ENCODE data around the gene BCAS3.

BCAS3 gene

GRCh38 chr17:61211236-61211635 lies 533.6 kb downstream of the BCAS3 start:
- H3K27me3 Mint-ChIP-seq = no peaks in the 10 kb centered on the region
- no peak for ATAC-seq

GRCh38 chr17:61212655-61213054 lies 535.0 kb downstream of the BCAS3 start:
- H3K4me3 Mint-ChIP-seq = no peak overlapping the region
- ATAC-seq = no peak

More at GRCh38 chr17:61211236-61211635, 533.6 kb downstream of the BCAS3 start:
- H3K4me3 Mint-ChIP-seq = no peak overlapping the region
- H3K9me3 Mint-ChIP-seq = no peaks in the 10 kb centered on the region
- H3K27ac Mint-ChIP-seq = no peak overlapping the region
- H3K4me1 Mint-ChIP-seq = no peaks in the 10 kb centered on the region
- no peaks in the 10 kb centered on the region for H3K36me3 Mint-ChIP-seq

GRCh38 chr17:61214753-61215152 lies 537.1 kb downstream of the BCAS3 start:
- H3K27me3 Mint-ChIP-seq = no peaks in the 10 kb centered on the region
- no peak for ATAC-seq
- no peaks in the 10 kb centered on the region for H3K36me3 Mint-ChIP-seq
- H3K4me1 Mint-ChIP-seq = no peaks in the 10 kb centered on the region
- no peak overlapping the region for H3K27ac Mint-ChIP-seq
- no peak overlapping the region for H3K4me3 Mint-ChIP-seq
- no peaks in the 10 kb centered on the region for H3K9me3 Mint-ChIP-seq

More at GRCh38 chr17:61212655-61213054, 535.0 kb downstream of the BCAS3 start:
- Mint-ChIP-seq H3K27ac (no peak overlapping the region), H3K36me3 (no peaks in the 10 kb centered on the region), H3K27me3 (no peaks in the 10 kb centered on the region), H3K4me1 (no peaks in the 10 kb centered on the region), H3K9me3 (no peaks in the 10 kb centered on the region)

- no peak for ATAC-seq
- no peak overlapping the region for H3K4me3 Mint-ChIP-seq
- H3K4me1 Mint-ChIP-seq = peaks cover 8% of the 10 kb centered on the region
- H3K9me3 Mint-ChIP-seq = no peaks in the 10 kb centered on the region
- no peak overlapping the region for H3K27ac Mint-ChIP-seq
- H3K27me3 Mint-ChIP-seq = no peaks in the 10 kb centered on the region
- no peaks in the 10 kb centered on the region for H3K36me3 Mint-ChIP-seq
Observed at GRCh38 chr17:61216066-61216465, 538.4 kb downstream of the BCAS3 start.

GRCh38 chr17:61217878-61218437 lies 540.3 kb downstream of the BCAS3 start:
- Mint-ChIP-seq H3K4me1 (peaks cover 26% of the 10 kb centered on the region), H3K4me3 (no peak overlapping the region), H3K9me3 (no peaks in the 10 kb centered on the region), H3K27me3 (no peaks in the 10 kb centered on the region), H3K36me3 (no peaks in the 10 kb centered on the region), H3K27ac (no peak overlapping the region)
- no peak for ATAC-seq

- ATAC-seq = no peak
- H3K4me3 Mint-ChIP-seq = no peak overlapping the region
- H3K36me3 Mint-ChIP-seq = no peaks in the 10 kb centered on the region
- peaks cover 26% of the 10 kb centered on the region for H3K4me1 Mint-ChIP-seq
- no peak overlapping the region for H3K27ac Mint-ChIP-seq
- no peaks in the 10 kb centered on the region for H3K9me3 Mint-ChIP-seq
- H3K27me3 Mint-ChIP-seq = no peaks in the 10 kb centered on the region
Observed at GRCh38 chr17:61218438-61218837, 540.8 kb downstream of the BCAS3 start.

- no peak for ATAC-seq
- H3K27me3 Mint-ChIP-seq = no peaks in the 10 kb centered on the region
- no peaks in the 10 kb centered on the region for H3K9me3 Mint-ChIP-seq
- H3K27ac Mint-ChIP-seq = no peak overlapping the region
- peaks cover 26% of the 10 kb centered on the region for H3K4me1 Mint-ChIP-seq
- H3K4me3 Mint-ChIP-seq = no peak overlapping the region
- H3K36me3 Mint-ChIP-seq = no peaks in the 10 kb centered on the region
Observed at GRCh38 chr17:61219460-61219859, 541.8 kb downstream of the BCAS3 start.

- Mint-ChIP-seq H3K27ac (no peak overlapping the region), H3K4me1 (peaks cover 26% of the 10 kb centered on the region), H3K4me3 (no peak overlapping the region), H3K27me3 (no peaks in the 10 kb centered on the region), H3K36me3 (no peaks in the 10 kb centered on the region), H3K9me3 (no peaks in the 10 kb centered on the region)
- no peak for ATAC-seq
Observed at GRCh38 chr17:61221181-61221580, 543.5 kb downstream of the BCAS3 start.

GRCh38 chr17:61221597-61222471 lies 544.2 kb downstream of the BCAS3 start:
- Mint-ChIP-seq H3K27ac (peak overlapping the region; percentile 64), H3K9me3 (no peaks in the 10 kb centered on the region), H3K4me1 (peaks cover 26% of the 10 kb centered on the region), H3K4me3 (no peak overlapping the region), H3K27me3 (no peaks in the 10 kb centered on the region), H3K36me3 (no peaks in the 10 kb centered on the region)
- ATAC-seq = peak; percentile 47

GRCh38 chr17:61223725-61224124 lies 546.1 kb downstream of the BCAS3 start:
- ATAC-seq = no peak
- no peaks in the 10 kb centered on the region for H3K9me3 Mint-ChIP-seq
- H3K27ac Mint-ChIP-seq = no peak overlapping the region
- no peak overlapping the region for H3K4me3 Mint-ChIP-seq
- H3K27me3 Mint-ChIP-seq = no peaks in the 10 kb centered on the region
- H3K36me3 Mint-ChIP-seq = no peaks in the 10 kb centered on the region
- H3K4me1 Mint-ChIP-seq = peaks cover 26% of the 10 kb centered on the region

GRCh38 chr17:61225178-61225882 lies 547.7 kb downstream of the BCAS3 start:
- no peak overlapping the region for H3K27ac Mint-ChIP-seq
- H3K27me3 Mint-ChIP-seq = no peaks in the 10 kb centered on the region
- H3K9me3 Mint-ChIP-seq = no peaks in the 10 kb centered on the region
- ATAC-seq = no peak
- H3K4me1 Mint-ChIP-seq = peaks cover 25% of the 10 kb centered on the region
- no peaks in the 10 kb centered on the region for H3K36me3 Mint-ChIP-seq
- H3K4me3 Mint-ChIP-seq = no peak overlapping the region

GRCh38 chr17:61227866-61228265 lies 550.2 kb downstream of the BCAS3 start:
- Mint-ChIP-seq H3K36me3 (no peaks in the 10 kb centered on the region), H3K4me3 (no peak overlapping the region), H3K27me3 (no peaks in the 10 kb centered on the region), H3K4me1 (peaks cover 9% of the 10 kb centered on the region), H3K9me3 (no peaks in the 10 kb centered on the region), H3K27ac (no peak overlapping the region)
- no peak for ATAC-seq

- H3K27me3 Mint-ChIP-seq = no peaks in the 10 kb centered on the region
- H3K27ac Mint-ChIP-seq = no peak overlapping the region
- ATAC-seq = no peak
- no peak overlapping the region for H3K4me3 Mint-ChIP-seq
- peaks cover 9% of the 10 kb centered on the region for H3K4me1 Mint-ChIP-seq
- no peaks in the 10 kb centered on the region for H3K36me3 Mint-ChIP-seq
- H3K9me3 Mint-ChIP-seq = no peaks in the 10 kb centered on the region
Observed at GRCh38 chr17:61230461-61230860, 552.8 kb downstream of the BCAS3 start.

- H3K9me3 Mint-ChIP-seq = no peaks in the 10 kb centered on the region
- H3K27me3 Mint-ChIP-seq = no peaks in the 10 kb centered on the region
- no peak overlapping the region for H3K27ac Mint-ChIP-seq
- no peak overlapping the region for H3K4me3 Mint-ChIP-seq
- H3K4me1 Mint-ChIP-seq = peaks cover 9% of the 10 kb centered on the region
- no peak for ATAC-seq
- no peaks in the 10 kb centered on the region for H3K36me3 Mint-ChIP-seq
Observed at GRCh38 chr17:61230972-61231820, 553.5 kb downstream of the BCAS3 start.

GRCh38 chr17:61232871-61233270 lies 555.2 kb downstream of the BCAS3 start:
- Mint-ChIP-seq H3K4me1 (peaks cover 9% of the 10 kb centered on the region), H3K36me3 (peaks cover 7% of the 10 kb centered on the region), H3K9me3 (peaks cover 3% of the 10 kb centered on the region), H3K27me3 (no peaks in the 10 kb centered on the region), H3K27ac (no peak overlapping the region), H3K4me3 (no peak overlapping the region)
- no peak for ATAC-seq

Measured in stimulated activated memory B cell treated with anti-CD40 and anti-IgM and Interleukin-4, amounts not matched to agents 10 μg/mL and 1 μg/mL and 100 μg/mL, for 72 hours (primary cell).